Activated effector memory CD4-positive, alpha-beta T cell treated with Interleukin-2 at 50 U/mL for 16 hours (primary cell): ENCODE results near the gene FAM241A.
A peak's percentile ranks its signal among the peaks of the same experiment; 100 is the strongest.
"Not testable (repeated sequence)": the region's sequence is repeated elsewhere in the genome, so short reads cannot be mapped to it uniquely, and the experiment has no call there.

Source experiments
- DNase-seq: peaks from one replicate; pipeline ENCODE4 v3.0.0-alpha.2; 2020

FAM241A gene

GRCh38 chr4:112145326-112145789 is at the start of gene FAM241A:
FAM241A (plus strand) TSS chr4:112145454; CDS start chr4:112145581, 127 bp downstream.
- DNase-seq, result peak; percentile 89

GRCh38 chr4:112098841-112099530 is 46.3 kb upstream of the FAM241A start:
- DNase-seq, result no peak

- DNase-seq, result no peak
Observed at GRCh38 chr4:112099701-112100297, 45.5 kb upstream of the FAM241A start.

- DNase-seq, result no peak
Observed at GRCh38 chr4:112102875-112103370, 42.3 kb upstream of the FAM241A start.

GRCh38 chr4:112105201-112105969 is 39.9 kb upstream of the FAM241A start:
- no peak for DNase-seq

GRCh38 chr4:112109360-112110058 is 35.7 kb upstream of the FAM241A start:
- DNase-seq, result no peak

- no peak for DNase-seq
Observed at GRCh38 chr4:112110059-112110425, 35.2 kb upstream of the FAM241A start.

GRCh38 chr4:112111306-112111705 is 33.9 kb upstream of the FAM241A start:
- no peak for DNase-seq

- not testable (repeated sequence) for DNase-seq
Observed at GRCh38 chr4:112112095-112112494, 33.2 kb upstream of the FAM241A start.

- DNase-seq, result no peak
Observed at GRCh38 chr4:112112590-112113170, 32.6 kb upstream of the FAM241A start.

GRCh38 chr4:112113864-112114263 is 31.4 kb upstream of the FAM241A start:
- no peak for DNase-seq

- no peak for DNase-seq
Observed at GRCh38 chr4:112114452-112114851, 30.8 kb upstream of the FAM241A start.

GRCh38 chr4:112118742-112119352 is 26.4 kb upstream of the FAM241A start:
- no peak for DNase-seq

- DNase-seq, result no peak
Observed at GRCh38 chr4:112119353-112119783, 25.9 kb upstream of the FAM241A start.

- DNase-seq, result no peak
Observed at GRCh38 chr4:112120021-112120420, 25.2 kb upstream of the FAM241A start.

GRCh38 chr4:112125416-112125815 is 19.8 kb upstream of the FAM241A start:
- DNase-seq, result no peak

- no peak for DNase-seq
Observed at GRCh38 chr4:112127048-112127637, 18.1 kb upstream of the FAM241A start.

GRCh38 chr4:112127803-112128202 is 17.5 kb upstream of the FAM241A start:
- DNase-seq, result no peak

- DNase-seq, result no peak
Observed at GRCh38 chr4:112128452-112128851, 16.8 kb upstream of the FAM241A start.

- no peak for DNase-seq
Observed at GRCh38 chr4:112130906-112131305, 14.3 kb upstream of the FAM241A start.

- DNase-seq, result no peak
Observed at GRCh38 chr4:112136551-112136950, 8.7 kb upstream of the FAM241A start.

GRCh38 chr4:112138538-112138937 is 6.7 kb upstream of the FAM241A start:
- no peak for DNase-seq
